Ovary (tissue), 9 donors: ENCODE measurements around the gene SNRK. TPM values are rescaled to one million over a fixed set of nuclear protein-coding genes. Genes with fewer than 3 reads are reported as not detected.

ENCODE experiments used
- DNase-seq, 5 donors: peaks; one replicate each; pipeline ENCODE4 v3.0.0-alpha.2; 2019 to 2020
- H3K27ac ChIP-seq, 2 donors: fragments of 200-600 bp; one replicate each; pipeline versions ENCODE4 v1.5.1 to v1.8.0; 2019 to 2022
- H3K27me3 ChIP-seq: fragments of 200-600 bp; one replicate; pipeline ENCODE4 v1.8.0; 2022
- H3K36me3 ChIP-seq: fragments of 200-600 bp; sonication (generic); one replicate; pipeline ENCODE4 v1.5.1; 2019
- H3K4me1 ChIP-seq: one replicate; pipeline ENCODE4 v1.8.1; 2013; ENCODE audit warnings: mild to moderate bottlenecking, moderate library complexity; ENCODE audit not compliant: insufficient read depth
- H3K4me3 ChIP-seq: fragments of 200-600 bp; sonication (generic); one replicate; pipeline ENCODE4 v1.5.1; 2017
- H3K9me3 ChIP-seq, 2 donors: fragments of 200-600 bp in 1 of 2; sonication (generic) in 1 of 2; one replicate each; pipeline versions ENCODE4 v1.5.1 to v1.8.1; 2013 to 2019; ENCODE audit warnings: mild to moderate bottlenecking in 1 of 2, moderate library complexity in 1 of 2
- CTCF ChIP-seq, 3 donors: fragments of 450-650 bp in 2 of 3; fragments of 200-600 bp in 1 of 3; IDR thresholded peaks; one replicate each; pipeline versions ENCODE4 v1.5.1 to v1.8.0; 2016 to 2022; ENCODE audit warnings: antibody characterized with exemption in 3 of 3, mild to moderate bottlenecking in 1 of 3
- EP300 ChIP-seq: sonication (generic); formaldehyde crosslinking; IDR thresholded peaks from one replicate; pipeline ENCODE4 v1.6.1; 2017; ENCODE audit warnings: antibody characterized with exemption
- POLR2A ChIP-seq: fragments of 450-650 bp; IDR thresholded peaks from one replicate; pipeline ENCODE4 v1.6.1; 2017; ENCODE audit warnings: antibody characterized with exemption, mild to moderate bottlenecking, moderate library complexity
- WGBS, 3 donors: extraction: QIAGEN DNeasy Blood & Tissue Kit in 1 of 3; methylation state at CpG; one replicate each; pipeline versions ENCODE4 v1.1.5 to v1.1.7; 2013 to 2017; 5-methylcytosine and 5-hydroxymethylcytosine counted together
- intact Hi-C, 4 donors: fragments of 100-400 bp; cut with DNase I; formaldehyde crosslinking; loops; one replicate each; pipeline versions ENCODE4 v1.11.0 to v1.15.1; 2022 to 2023
- polyA plus RNA-seq, 2 donors: library from polyadenylated mRNA; stranded (reverse); fragments of 200-250 nt in 1 of 2; fragments of 350-450 nt in 1 of 2; fragmentation: Illumina TruSeq in 1 of 2; extraction: RNeasy Lipid Tissue Mini Kit (QIAGEN cat#74804) in 1 of 2; gene quantifications; one replicate each; pipeline ENCODE4 v1.2.3, GENCODE V29; 2013 to 2014
- total RNA-seq, 7 donors: library from RNA; depleted of rRNA in 2 of 7; stranded (reverse); fragments of >200 nt in 2 of 7; fragmentation: NEBNext Ultra II Directional in 3 of 7; extraction: Animal tissue kit (Norgen Biotek cat#: 25700) in 3 of 7; gene quantifications; one replicate each; pipeline versions ENCODE4 v1.1.0 to v1.2.4, GENCODE V29; 2016 to 2023
- donor health status: DM: no; HTN: no; CAD: no; lungs with moderate emphysema.
- donor health status: DM: no; HTN: no; CAD: no.
- donor health status: Bipolar disorder and iron deficiency.
- donor health status: DM: yes; HTN: yes; CAD: no.
- donor health status: DM: no; HTN: no; CAD: no.
- donor health status: DM: yes; HTN: yes; CAD: no.

Gene SNRK
- total and polyA plus RNA-seq, 9 donors: 19.0 to 52.1 (median 28.9) TPM

GRCh38 chr3:43249405-43249804 is 36.9 kb upstream of the SNRK start:
- H3K4me1 ChIP-seq: no peaks in the 10 kb centered on the region
- intact Hi-C loops: no loop called here
- DNase-seq: no peak

GRCh38 chr3:43253294-43253693 is 33.0 kb upstream of the SNRK start:
- no peaks in the 10 kb centered on the region for H3K4me1 ChIP-seq
- no peak for TF ChIP-seq EP300
- no peak for TF ChIP-seq POLR2A
- no peak for TF ChIP-seq CTCF (IDR thresholded peaks at IDR 0.05)
- no peak overlapping the region for H3K4me3 ChIP-seq
- no peaks in the 10 kb centered on the region for H3K27me3 ChIP-seq
- no peaks in the 10 kb centered on the region for H3K9me3 ChIP-seq
- intact Hi-C loops: no loop called here
- H3K36me3 ChIP-seq: no peaks in the 10 kb centered on the region
- WGBS, 3 donors: 35 to 56% (median 44%) methylated on average over 4 of the region's 4 CpGs
- H3K27ac ChIP-seq: no peak overlapping the region
- no peak for DNase-seq

More at GRCh38 chr3:43249405-43249804, 36.9 kb upstream of the SNRK start:
- Histone ChIP-seq H3K27me3 (no peaks in the 10 kb centered on the region), H3K9me3 (no peaks in the 10 kb centered on the region), H3K4me3 (no peak overlapping the region), H3K36me3 (no peaks in the 10 kb centered on the region), H3K27ac (no peak overlapping the region)
- TF ChIP-seq POLR2A (no peak), CTCF (IDR thresholded peaks at IDR 0.05) (no peak), EP300 (no peak)

GRCh38 chr3:43254125-43254524 is 32.2 kb upstream of the SNRK start:
- intact Hi-C loops: no loop called here
- no peaks in the 10 kb centered on the region for H3K4me1 ChIP-seq
- 46 to 85% (median 72%) methylated on average over 1 of the region's 1 CpG for WGBS, 3 donors

GRCh38 chr3:43255662-43256061 is 30.7 kb upstream of the SNRK start:
- H3K27me3 ChIP-seq: no peaks in the 10 kb centered on the region
- H3K4me3 ChIP-seq: no peak overlapping the region
- intact Hi-C loops: no loop called here
- 91 to 94% (median 92%) methylated on average over 2 of the region's 2 CpGs for WGBS, 3 donors
- no peaks in the 10 kb centered on the region for H3K36me3 ChIP-seq
- no peak for DNase-seq
- H3K27ac ChIP-seq: no peak overlapping the region
- TF ChIP-seq CTCF (IDR thresholded peaks at IDR 0.05) (no peak), EP300 (no peak), POLR2A (no peak)
- no peaks in the 10 kb centered on the region for H3K4me1 ChIP-seq
- H3K9me3 ChIP-seq: no peaks in the 10 kb centered on the region

More at GRCh38 chr3:43254125-43254524, 32.2 kb upstream of the SNRK start:
- Histone ChIP-seq H3K36me3 (no peaks in the 10 kb centered on the region), H3K27me3 (no peaks in the 10 kb centered on the region), H3K4me3 (no peak overlapping the region), H3K9me3 (no peaks in the 10 kb centered on the region), H3K27ac (no peak overlapping the region)
- no peak for DNase-seq
- TF ChIP-seq EP300: no peak
- TF ChIP-seq CTCF (IDR thresholded peaks at IDR 0.05): no peak
- no peak for TF ChIP-seq POLR2A
